Measurements from ENCODE around the gene HELQ.
"Not testable (repeated sequence)": the region's sequence is repeated elsewhere in the genome, so short reads cannot be mapped to it uniquely, and the experiment has no call there.

The HELQ gene

GRCh38 chr4:83431200-83431599 lies 24.4 kb downstream of the HELQ start:
- DNase-seq (ENCODE audit: low spot score): no peak
- no peak for TF ChIP-seq CTCF (IDR thresholded peaks at IDR 0.05; ENCODE audit: extremely low read depth, missing control alignments)

- no peak for TF ChIP-seq CTCF (IDR thresholded peaks at IDR 0.05; ENCODE audit: extremely low read depth, missing control alignments)
- no peak for DNase-seq (ENCODE audit: low spot score)
These were observed 37.4 kb downstream of the HELQ start for GRCh38 chr4:83418211-83418610.

- DNase-seq (ENCODE audit: low spot score): no peak
- TF ChIP-seq CTCF (IDR thresholded peaks at IDR 0.05; ENCODE audit: extremely low read depth, missing control alignments): no peak
These were observed 38.1 kb downstream of the HELQ start for GRCh38 chr4:83417566-83417965.

GRCh38 chr4:83413676-83414075 lies 41.9 kb downstream of the HELQ start:
- TF ChIP-seq CTCF (IDR thresholded peaks at IDR 0.05; ENCODE audit: extremely low read depth, missing control alignments): no peak
- no peak for DNase-seq (ENCODE audit: low spot score)

- no peak for TF ChIP-seq CTCF (IDR thresholded peaks at IDR 0.05; ENCODE audit: extremely low read depth, missing control alignments)
- DNase-seq (ENCODE audit: low spot score): no peak
These were observed 46.7 kb downstream of the HELQ start for GRCh38 chr4:83408908-83409307.

GRCh38 chr4:83405844-83406816 lies 49.5 kb downstream of the HELQ start:
- no peak for TF ChIP-seq CTCF (IDR thresholded peaks at IDR 0.05; ENCODE audit: extremely low read depth, missing control alignments)
- no peak for DNase-seq (ENCODE audit: low spot score)

- not testable (repeated sequence) for DNase-seq (ENCODE audit: low spot score)
These were observed 57.5 kb downstream of the HELQ start for GRCh38 chr4:83398158-83398557.

- no peak for TF ChIP-seq CTCF (IDR thresholded peaks at IDR 0.05; ENCODE audit: extremely low read depth, missing control alignments)
These were observed 61.7 kb downstream of the HELQ start for GRCh38 chr4:83393908-83394307.

More at GRCh38 chr4:83393908-83394307, 61.7 kb downstream of the HELQ start:
- no peak for DNase-seq (ENCODE audit: low spot score)

Data from GM20000 (cell line).